ENCODE measurements around the gene ATXN7L3. TPM values are rescaled to one million over a fixed set of nuclear protein-coding genes. Genes with fewer than 3 reads are reported as not detected.

Gene ATXN7L3
- total and polyA plus RNA-seq, 9 of the 15 experiments (the other 6 are each of a cell fraction or from before 2014, with no cell fraction given), result 0.62 to 66.1 (median 33.2) TPM

GRCh38 chr17:44198721-44199552 lies 747 bp downstream of the ATXN7L3 start (continued):
- TF ChIP-seq ZBTB12 (CRISPR knock-in tag; IDR thresholded peaks at IDR 0.05), result no peak
- no peak for TF ChIP-seq NCOR1 (IDR thresholded peaks at IDR 0.05)
- no peak for TF ChIP-seq POLR2B (IDR thresholded peaks at IDR 0.05; ENCODE audit: low read depth, partially characterized antibody)
- no peak for TF ChIP-seq ZKSCAN3 (CRISPR knock-in tag; IDR thresholded peaks at IDR 0.05)
- TF ChIP-seq BRF2 (IDR thresholded peaks at IDR 0.05; ENCODE audit: borderline replicate concordance, insufficient read depth, insufficient read length), result no peak
- no peak for TF ChIP-seq LCOR (CRISPR knock-in tag; IDR thresholded peaks at IDR 0.05)
- TF ChIP-seq MCM2 (IDR thresholded peaks at IDR 0.05; ENCODE audit: low read depth), result no peak
- no peak for TF ChIP-seq SRF (CRISPR knock-in tag; IDR thresholded peaks at IDR 0.05)
- peak; percentile 82 for TF ChIP-seq VEZF1 (CRISPR knock-in tag; IDR thresholded peaks at IDR 0.05)
- TF ChIP-seq ZBTB8A (IDR thresholded peaks at IDR 0.05; ENCODE audit: partially characterized antibody), result no peak
- no peak for TF ChIP-seq THRB (CRISPR knock-in tag; conservative IDR thresholded peaks at IDR 0.05)
- no peak for TF ChIP-seq CBX3 (IDR thresholded peaks at IDR 0.05; ENCODE audit: borderline replicate concordance in 1 of 2, low read length in 2 of 2)
- no peak for TF ChIP-seq TARDBP (IDR thresholded peaks at IDR 0.05)
- TF ChIP-seq ZFX (CRISPR knock-in tag; IDR thresholded peaks at IDR 0.05), result peak; percentile 67
- peak; percentile 20; the same call in 1 of the 2 replicates for TF ChIP-seq GABPB1 (CRISPR knock-in tag; IDR thresholded peaks at IDR 0.05)
- no peak for TF ChIP-seq CXXC5 (CRISPR knock-in tag; IDR thresholded peaks at IDR 0.05)
- TF ChIP-seq ZNF764 (CRISPR knock-in tag; IDR thresholded peaks at IDR 0.05; ENCODE audit: low read depth), result no peak
- TF ChIP-seq ZNF3 (CRISPR knock-in tag; IDR thresholded peaks at IDR 0.05), result no peak
- TF ChIP-seq ZBTB26 (CRISPR knock-in tag; IDR thresholded peaks at IDR 0.05), result no peak
- no peak for TF ChIP-seq GATAD2B (IDR thresholded peaks at IDR 0.05; ENCODE audit: borderline replicate concordance)
- TF ChIP-seq ZNF239 (CRISPR knock-in tag; IDR thresholded peaks at IDR 0.05), result no peak

Data from K562 (cell line).